AG09309 (cell line): ENCODE data around the gene HOXB5.

Experiments used
- DNase-seq: peaks from one replicate; pipeline ENCODE4 v3.0.0-alpha.2; 2010; ENCODE audit warnings: low read depth
- H3K4me3 ChIP-seq: 2 replicates; pipeline ENCODE4 v1.5.1; 2011; ENCODE audit warnings: mild to moderate bottlenecking, low read depth, low read length, moderate library complexity; ENCODE audit not compliant: control insufficient read depth
- TF ChIP-seq, protein P1 (sequence below): IDR thresholded peaks from 2 replicates; pipeline ENCODE4 v1.5.1; 2011; ENCODE audit warnings: mild to moderate bottlenecking, low read depth, low read length, inconsistent platforms; ENCODE audit not compliant: insufficient read depth, control insufficient read depth; ENCODE audit errors: missing control alignments

The HOXB5 gene

DNA sequence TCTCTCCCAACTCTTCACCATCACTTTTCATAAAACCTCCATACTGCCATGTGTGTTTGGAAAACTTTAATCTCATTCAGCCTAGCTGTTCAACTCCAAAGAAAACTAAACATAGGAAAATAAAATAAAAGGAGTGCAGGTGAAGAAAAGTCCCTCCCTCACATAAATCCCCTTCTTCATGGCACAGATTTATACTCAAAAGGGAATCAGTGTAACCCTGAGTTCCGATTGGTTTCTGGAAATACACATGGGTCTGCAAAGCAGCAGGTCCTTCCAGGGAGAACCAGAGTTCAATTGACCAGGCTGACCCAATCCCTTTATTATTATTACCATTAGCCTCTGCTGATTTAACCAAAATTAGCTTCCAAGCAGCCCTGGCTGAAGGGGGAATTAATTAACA, 39.8 kb downstream of the HOXB5 start:
- no peak for DNase-seq
- TF ChIP-seq, protein P1, sequence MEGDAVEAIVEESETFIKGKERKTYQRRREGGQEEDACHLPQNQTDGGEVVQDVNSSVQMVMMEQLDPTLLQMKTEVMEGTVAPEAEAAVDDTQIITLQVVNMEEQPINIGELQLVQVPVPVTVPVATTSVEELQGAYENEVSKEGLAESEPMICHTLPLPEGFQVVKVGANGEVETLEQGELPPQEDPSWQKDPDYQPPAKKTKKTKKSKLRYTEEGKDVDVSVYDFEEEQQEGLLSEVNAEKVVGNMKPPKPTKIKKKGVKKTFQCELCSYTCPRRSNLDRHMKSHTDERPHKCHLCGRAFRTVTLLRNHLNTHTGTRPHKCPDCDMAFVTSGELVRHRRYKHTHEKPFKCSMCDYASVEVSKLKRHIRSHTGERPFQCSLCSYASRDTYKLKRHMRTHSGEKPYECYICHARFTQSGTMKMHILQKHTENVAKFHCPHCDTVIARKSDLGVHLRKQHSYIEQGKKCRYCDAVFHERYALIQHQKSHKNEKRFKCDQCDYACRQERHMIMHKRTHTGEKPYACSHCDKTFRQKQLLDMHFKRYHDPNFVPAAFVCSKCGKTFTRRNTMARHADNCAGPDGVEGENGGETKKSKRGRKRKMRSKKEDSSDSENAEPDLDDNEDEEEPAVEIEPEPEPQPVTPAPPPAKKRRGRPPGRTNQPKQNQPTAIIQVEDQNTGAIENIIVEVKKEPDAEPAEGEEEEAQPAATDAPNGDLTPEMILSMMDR = no peak
- no peak overlapping the region for H3K4me3 ChIP-seq

DNA sequence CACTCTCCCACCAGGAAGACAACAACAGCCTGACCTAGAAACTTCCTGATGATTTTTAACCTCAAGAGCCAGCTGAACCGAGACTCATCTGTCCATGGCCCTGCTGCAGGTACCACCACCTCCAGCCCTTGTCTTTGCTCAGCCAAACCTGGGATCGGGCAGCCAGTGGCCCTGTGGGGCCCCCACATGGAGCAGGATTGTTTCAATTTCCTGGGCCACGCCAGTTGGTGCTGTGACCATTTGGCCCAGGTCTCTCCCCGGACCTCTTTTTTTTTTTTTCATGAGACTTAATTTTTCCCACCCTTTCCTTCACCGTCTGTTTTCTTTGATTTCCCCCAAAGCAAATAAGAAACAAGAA, 40.4 kb downstream of the HOXB5 start:
- DNase-seq = no peak
- TF ChIP-seq, protein P1 = no peak
- no peak overlapping the region for H3K4me3 ChIP-seq

DNA sequence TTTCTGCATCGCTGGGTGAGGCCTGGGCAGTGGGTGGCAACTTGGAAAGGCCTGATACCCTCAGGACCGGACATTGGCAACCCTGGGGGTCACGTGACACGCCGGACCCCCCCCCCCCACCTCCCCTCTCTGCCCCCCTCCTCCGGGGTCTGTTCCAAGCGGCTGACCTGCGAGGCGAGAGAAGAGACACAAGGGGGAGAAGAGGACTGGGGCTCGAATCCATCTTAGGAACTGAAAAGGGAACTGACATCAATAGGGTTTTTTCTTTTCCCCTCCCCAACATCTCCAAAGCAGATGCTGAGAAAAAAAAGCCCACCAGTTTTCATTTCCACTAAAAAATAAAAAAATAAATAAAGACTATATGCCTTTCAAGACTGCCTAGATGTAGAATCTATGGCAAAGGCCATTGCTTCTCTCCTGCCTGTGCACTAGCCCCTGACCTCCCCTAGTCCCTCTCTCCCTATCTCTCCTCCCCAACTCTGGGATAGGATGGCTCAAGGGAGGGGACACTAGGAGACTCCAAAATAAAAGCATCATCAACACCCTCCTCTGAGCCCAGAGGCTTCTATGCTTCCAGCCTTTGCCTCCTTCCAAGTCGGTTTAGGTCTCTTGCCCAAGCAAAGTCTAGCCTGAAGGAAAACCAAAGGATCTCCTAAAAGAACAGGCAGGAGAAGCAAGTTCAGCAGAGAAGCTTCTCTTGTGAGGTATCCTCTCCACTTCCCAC, 41.0 kb downstream of the HOXB5 start:
- DNase-seq = no peak
- TF ChIP-seq, protein P1 = no peak
- H3K4me3 ChIP-seq = no peak overlapping the region

DNA sequence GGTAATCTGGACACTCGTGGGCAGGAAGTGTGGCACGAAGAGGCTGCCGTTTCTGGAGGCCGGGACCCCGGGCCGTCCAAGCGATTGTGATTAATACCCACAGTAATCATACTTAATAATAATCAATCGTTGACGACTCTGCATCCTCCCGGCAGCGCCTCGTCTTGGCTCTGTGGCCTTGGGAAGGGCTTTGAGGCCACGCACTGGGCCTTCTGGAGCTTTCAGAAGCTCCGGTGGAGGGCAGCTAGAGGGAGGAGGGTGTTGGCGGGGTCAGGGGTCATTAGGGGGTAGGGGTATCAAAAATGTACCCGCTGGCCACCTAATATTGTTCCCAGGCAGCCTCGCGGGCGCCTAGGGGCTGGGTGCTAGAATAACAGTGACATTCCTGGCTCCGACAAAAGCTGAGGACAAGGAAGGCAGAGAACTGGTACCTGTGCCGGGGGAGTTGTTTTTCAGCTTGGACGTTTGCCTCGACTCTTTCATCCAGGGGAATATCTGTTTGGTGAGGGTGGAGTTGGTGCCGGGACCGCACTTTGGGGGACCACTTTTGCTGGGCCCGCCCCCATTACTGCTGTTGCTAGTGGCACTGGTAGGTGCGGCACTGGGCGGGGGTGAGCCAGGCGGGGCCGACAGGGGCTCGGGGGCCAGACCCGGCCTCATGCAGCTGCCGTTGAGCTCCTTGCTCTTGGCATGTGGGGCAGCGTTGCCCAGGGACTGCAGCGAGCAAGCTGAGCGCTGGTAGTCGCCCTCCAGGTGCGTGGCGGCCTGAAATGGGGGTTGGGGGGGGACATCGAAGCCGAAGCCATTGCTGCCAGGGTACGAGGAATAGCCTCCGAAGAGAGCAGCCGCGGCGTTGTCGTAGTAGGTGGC, 41.7 kb downstream of the HOXB5 start:
- DNase-seq = no peak
- TF ChIP-seq, protein P1 = no peak
- no peak overlapping the region for H3K4me3 ChIP-seq

DNA sequence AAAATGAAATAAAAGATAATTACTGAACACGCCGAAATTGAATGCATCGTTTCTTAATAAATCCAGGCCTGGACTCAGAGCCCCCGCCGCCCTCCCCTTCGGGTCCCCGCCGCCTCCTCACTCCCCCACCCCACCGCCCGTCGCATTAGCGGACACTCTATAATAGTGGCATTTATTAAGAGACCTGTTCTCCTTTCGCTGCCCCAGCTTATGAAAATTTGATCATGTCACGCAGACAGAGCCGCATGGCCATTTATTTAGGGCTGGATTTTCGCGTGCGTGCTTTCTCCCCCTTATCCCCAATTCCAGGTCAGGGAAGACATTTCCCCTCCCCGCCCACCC, 42.4 kb downstream of the HOXB5 start:
- TF ChIP-seq, protein P1 = no peak
- DNase-seq = no peak
- H3K4me3 ChIP-seq = no peak overlapping the region

DNA sequence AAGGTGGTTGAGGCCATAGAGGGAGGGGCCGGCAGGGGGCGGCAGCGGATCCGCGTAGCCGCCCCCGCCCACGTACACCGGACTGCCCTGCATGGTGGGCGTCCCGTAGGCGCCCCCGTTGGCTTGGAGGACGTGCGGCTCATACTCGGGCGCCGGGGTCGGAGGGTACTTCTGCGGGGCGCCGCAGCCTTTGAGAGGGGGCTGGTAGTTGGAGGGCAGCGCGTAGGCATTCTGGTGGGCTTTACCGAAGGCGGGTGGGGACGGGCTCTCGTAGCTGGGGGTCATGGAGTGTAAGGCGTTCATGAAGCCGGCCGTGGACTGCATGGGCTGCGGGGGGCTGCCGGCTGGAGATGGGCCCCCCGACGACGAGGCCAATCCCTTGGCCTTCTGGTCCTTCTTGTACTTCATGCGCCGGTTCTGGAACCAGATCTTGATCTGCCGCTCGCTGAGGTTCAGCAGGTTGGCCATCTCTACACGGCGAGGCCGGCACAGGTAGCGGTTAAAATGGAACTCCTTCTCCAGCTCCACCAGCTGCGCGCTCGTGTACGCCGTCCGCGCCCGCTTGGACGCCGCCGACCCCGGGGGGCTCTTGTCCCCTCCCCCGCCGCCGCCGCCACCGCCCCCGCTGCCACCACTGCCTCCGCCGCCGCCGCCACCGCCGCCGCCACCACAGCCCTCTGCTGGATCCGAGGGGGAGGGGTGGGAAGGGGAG, 42.9 kb downstream of the HOXB5 start:
- DNase-seq = no peak
- H3K4me3 ChIP-seq = no peak overlapping the region; the same call in 1 of the 2 replicates
- TF ChIP-seq, protein P1 = peak; percentile 12
